ENCODE results near the gene NEAT1. TPM values are rescaled to one million over a fixed set of nuclear protein-coding genes. Genes with fewer than 3 reads are reported as not detected.
A peak's percentile ranks its signal among the peaks of the same experiment; 100 is the strongest.

NEAT1 gene
- total and polyA plus RNA-seq, 9 of the 15 experiments (the other 6 are each of a cell fraction or from before 2014, with no cell fraction given): 20.1 to 389 (median 62.8) TPM

DNA sequence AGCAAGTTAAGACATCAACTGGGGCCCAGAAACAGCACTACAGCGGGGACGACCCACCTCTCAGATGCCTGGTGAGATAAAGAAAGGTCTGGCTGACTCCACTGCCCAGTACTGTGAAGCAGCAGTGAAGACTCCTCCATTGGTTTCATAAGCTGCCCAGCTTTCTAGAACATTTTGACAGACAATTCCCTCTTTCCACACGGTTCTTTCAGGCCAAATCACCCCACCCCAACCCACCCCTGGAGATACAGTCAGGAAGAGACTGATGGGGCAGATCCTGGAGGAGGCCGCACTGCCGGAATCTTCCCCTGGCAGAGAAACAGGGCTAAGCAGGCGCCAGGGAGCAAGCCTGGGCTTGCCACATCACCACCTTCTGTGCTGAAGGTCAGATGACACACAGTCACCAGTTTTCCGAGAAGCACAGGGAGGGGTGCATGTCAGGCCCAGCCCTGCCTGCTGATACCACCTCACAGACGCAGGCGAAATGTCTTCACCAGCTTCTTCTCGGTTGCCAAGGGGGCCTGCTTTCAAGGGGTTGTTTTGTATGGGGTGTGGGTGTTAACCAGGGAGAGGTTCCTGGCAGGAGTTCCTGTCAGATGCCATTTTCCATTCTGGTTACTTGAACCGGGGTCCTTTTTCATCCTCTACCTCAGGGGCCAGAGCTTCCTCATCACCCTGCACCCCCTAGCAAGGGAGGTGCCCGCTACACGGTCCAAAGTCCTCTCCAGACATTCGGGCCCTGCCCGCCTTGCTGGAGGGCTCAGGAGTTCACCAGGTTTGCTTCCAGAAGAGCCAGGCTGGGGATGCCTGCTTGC lies 1.4 kb upstream of the NEAT1 start (continued):
- TF ChIP-seq, protein P1, sequence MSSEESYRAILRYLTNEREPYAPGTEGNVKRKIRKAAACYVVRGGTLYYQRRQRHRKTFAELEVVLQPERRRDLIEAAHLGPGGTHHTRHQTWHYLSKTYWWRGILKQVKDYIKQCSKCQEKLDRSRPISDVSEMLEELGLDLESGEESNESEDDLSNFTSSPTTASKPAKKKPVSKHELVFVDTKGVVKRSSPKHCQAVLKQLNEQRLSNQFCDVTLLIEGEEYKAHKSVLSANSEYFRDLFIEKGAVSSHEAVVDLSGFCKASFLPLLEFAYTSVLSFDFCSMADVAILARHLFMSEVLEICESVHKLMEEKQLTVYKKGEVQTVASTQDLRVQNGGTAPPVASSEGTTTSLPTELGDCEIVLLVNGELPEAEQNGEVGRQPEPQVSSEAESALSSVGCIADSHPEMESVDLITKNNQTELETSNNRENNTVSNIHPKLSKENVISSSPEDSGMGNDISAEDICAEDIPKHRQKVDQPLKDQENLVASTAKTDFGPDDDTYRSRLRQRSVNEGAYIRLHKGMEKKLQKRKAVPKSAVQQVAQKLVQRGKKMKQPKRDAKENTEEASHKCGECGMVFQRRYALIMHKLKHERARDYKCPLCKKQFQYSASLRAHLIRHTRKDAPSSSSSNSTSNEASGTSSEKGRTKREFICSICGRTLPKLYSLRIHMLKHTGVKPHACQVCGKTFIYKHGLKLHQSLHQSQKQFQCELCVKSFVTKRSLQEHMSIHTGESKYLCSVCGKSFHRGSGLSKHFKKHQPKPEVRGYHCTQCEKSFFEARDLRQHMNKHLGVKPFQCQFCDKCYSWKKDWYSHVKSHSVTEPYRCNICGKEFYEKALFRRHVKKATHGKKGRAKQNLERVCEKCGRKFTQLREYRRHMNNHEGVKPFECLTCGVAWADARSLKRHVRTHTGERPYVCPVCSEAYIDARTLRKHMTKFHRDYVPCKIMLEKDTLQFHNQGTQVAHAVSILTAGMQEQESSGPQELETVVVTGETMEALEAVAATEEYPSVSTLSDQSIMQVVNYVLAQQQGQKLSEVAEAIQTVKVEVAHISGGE (CRISPR knock-in tag; IDR thresholded peaks at IDR 0.05): peak; percentile 8 to 30 (median 19); a peak in 2 of 6 replicates
- no peak for TF ChIP-seq ZBED1 (IDR thresholded peaks at IDR 0.05)
- peak; percentile 58 for TF ChIP-seq TOE1 (IDR thresholded peaks at IDR 0.05; ENCODE audit: borderline replicate concordance)
- no peak for TF ChIP-seq TOE1 (CRISPR knock-in tag; IDR thresholded peaks at IDR 0.05; ENCODE audit: borderline replicate concordance, low read depth)
- peak; percentile 76; the same call in 1 of the 2 replicates for TF ChIP-seq POLR2AphosphoS5 (IDR thresholded peaks at IDR 0.05; ENCODE audit: control insufficient read depth, insufficient read depth, low read depth, low read length)
- TF ChIP-seq, protein P2, sequence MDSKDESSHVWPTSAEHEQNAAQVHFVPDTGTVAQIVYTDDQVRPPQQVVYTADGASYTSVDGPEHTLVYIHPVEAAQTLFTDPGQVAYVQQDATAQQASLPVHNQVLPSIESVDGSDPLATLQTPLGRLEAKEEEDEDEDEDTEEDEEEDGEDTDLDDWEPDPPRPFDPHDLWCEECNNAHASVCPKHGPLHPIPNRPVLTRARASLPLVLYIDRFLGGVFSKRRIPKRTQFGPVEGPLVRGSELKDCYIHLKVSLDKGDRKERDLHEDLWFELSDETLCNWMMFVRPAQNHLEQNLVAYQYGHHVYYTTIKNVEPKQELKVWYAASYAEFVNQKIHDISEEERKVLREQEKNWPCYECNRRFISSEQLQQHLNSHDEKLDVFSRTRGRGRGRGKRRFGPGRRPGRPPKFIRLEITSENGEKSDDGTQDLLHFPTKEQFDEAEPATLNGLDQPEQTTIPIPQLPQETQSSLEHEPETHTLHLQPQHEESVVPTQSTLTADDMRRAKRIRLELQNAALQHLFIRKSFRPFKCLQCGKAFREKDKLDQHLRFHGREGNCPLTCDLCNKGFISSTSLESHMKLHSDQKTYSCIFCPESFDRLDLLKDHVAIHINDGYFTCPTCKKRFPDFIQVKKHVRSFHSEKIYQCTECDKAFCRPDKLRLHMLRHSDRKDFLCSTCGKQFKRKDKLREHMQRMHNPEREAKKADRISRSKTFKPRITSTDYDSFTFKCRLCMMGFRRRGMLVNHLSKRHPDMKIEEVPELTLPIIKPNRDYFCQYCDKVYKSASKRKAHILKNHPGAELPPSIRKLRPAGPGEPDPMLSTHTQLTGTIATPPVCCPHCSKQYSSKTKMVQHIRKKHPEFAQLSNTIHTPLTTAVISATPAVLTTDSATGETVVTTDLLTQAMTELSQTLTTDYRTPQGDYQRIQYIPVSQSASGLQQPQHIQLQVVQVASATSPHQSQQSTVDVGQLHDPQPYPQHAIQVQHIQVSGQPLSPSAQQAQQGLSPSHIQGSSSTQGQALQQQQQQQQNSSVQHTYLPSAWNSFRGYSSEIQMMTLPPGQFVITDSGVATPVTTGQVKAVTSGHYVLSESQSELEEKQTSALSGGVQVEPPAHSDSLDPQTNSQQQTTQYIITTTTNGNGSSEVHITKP (IDR thresholded peaks at IDR 0.05; ENCODE audit: partially characterized antibody): peak; percentile 14
- TF ChIP-seq GATAD2A (IDR thresholded peaks at IDR 0.05): 0 out of 2 replicates have a peak, but pooled peaks have one; percentile 23
- TF ChIP-seq GATA2 (CRISPR knock-in tag; IDR thresholded peaks at IDR 0.05): peak; percentile 31; the same call in 1 of the 2 replicates
- TF ChIP-seq, protein P3, sequence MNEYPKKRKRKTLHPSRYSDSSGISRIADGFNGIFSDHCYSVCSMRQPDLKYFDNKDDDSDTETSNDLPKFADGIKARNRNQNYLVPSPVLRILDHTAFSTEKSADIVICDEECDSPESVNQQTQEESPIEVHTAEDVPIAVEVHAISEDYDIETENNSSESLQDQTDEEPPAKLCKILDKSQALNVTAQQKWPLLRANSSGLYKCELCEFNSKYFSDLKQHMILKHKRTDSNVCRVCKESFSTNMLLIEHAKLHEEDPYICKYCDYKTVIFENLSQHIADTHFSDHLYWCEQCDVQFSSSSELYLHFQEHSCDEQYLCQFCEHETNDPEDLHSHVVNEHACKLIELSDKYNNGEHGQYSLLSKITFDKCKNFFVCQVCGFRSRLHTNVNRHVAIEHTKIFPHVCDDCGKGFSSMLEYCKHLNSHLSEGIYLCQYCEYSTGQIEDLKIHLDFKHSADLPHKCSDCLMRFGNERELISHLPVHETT (CRISPR knock-in tag; conservative IDR thresholded peaks at IDR 0.05 in 1 of 2, IDR thresholded peaks at IDR 0.05 in 1 of 2): peak in 1 of 2 experiments; percentile 50; a peak in 2 of 4 replicates
- TF ChIP-seq NFIX (CRISPR knock-in tag; IDR thresholded peaks at IDR 0.05; ENCODE audit: low read depth): no peak
- TF ChIP-seq, protein P4, sequence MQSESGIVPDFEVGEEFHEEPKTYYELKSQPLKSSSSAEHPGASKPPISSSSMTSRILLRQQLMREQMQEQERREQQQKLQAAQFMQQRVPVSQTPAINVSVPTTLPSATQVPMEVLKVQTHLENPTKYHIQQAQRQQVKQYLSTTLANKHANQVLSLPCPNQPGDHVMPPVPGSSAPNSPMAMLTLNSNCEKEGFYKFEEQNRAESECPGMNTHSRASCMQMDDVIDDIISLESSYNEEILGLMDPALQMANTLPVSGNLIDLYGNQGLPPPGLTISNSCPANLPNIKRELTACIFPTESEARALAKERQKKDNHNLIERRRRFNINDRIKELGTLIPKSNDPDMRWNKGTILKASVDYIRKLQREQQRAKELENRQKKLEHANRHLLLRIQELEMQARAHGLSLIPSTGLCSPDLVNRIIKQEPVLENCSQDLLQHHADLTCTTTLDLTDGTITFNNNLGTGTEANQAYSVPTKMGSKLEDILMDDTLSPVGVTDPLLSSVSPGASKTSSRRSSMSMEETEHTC (IDR thresholded peaks at IDR 0.05): peak; percentile 91
- no peak for TF ChIP-seq HDAC6 (IDR thresholded peaks at IDR 0.05; ENCODE audit: low read depth, low read length)
- TF ChIP-seq ZNF77 (CRISPR knock-in tag; IDR thresholded peaks at IDR 0.05): 0 out of 2 replicates have a peak, but pooled peaks have one; percentile 45
- TF ChIP-seq, protein P5, sequence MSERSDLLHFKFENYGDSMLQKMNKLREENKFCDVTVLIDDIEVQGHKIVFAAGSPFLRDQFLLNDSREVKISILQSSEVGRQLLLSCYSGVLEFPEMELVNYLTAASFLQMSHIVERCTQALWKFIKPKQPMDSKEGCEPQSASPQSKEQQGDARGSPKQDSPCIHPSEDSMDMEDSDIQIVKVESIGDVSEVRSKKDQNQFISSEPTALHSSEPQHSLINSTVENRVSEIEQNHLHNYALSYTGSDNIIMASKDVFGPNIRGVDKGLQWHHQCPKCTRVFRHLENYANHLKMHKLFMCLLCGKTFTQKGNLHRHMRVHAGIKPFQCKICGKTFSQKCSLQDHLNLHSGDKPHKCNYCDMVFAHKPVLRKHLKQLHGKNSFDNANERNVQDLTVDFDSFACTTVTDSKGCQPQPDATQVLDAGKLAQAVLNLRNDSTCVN (CRISPR knock-in tag; IDR thresholded peaks at IDR 0.05): 0 out of 2 replicates have a peak, but pooled peaks have one; percentile 60

All from K562 (cell line).